GM18861 (cell line): ENCODE data around the gene ASCC2.
"Not testable (repeated sequence)": the region's sequence is repeated elsewhere in the genome, so short reads cannot be mapped to it uniquely, and the experiment has no call there.

Experiments used
- ATAC-seq: cut with Tn5 transposase; IDR thresholded peaks from one replicate; pipeline ENCODE4 v1.9.1; 2021; ENCODE audit not compliant: unreplicated experiment

The ASCC2 gene

DNA sequence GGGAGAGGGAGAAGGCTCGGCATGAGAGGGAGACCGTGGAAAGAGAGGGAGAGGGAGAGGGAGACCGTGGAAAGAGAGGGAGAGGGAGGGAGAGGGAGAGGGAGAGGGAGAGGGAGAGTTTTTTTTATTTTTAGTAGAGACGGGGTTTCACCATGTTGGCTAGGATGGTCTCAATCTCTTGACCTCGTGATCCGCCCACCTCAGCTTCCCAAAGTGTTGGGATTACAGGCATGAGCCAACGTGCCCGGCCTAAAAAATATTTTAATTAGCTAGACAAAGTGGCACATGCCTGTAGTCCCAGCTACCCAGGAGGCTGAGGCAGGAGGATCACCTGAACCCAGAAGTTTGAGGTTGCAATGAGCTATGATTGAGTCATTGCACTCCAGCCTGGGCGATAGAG lies 21.0 kb upstream of the ASCC2 start:
- ATAC-seq = not testable (repeated sequence)

DNA sequence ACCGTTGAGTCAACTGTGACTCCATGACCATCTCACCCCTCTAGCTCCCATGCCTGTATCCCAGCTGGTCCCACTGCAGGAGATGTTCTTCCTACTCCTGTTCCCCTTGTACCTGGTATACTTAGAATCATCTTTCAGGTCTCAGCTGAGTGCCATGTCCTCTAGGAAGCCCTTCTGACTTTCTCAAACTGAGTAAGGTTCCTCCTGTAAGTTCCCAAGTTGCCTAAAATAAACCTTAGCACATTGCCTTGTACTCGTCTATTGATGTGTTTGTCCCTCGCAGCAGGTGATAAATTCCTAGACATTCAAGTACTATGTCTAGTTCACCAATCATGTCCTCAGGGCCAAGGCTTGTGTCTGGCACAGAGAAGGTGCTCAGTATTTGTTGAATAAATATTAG lies 18.4 kb upstream of the ASCC2 start:
- ATAC-seq = no peak

DNA sequence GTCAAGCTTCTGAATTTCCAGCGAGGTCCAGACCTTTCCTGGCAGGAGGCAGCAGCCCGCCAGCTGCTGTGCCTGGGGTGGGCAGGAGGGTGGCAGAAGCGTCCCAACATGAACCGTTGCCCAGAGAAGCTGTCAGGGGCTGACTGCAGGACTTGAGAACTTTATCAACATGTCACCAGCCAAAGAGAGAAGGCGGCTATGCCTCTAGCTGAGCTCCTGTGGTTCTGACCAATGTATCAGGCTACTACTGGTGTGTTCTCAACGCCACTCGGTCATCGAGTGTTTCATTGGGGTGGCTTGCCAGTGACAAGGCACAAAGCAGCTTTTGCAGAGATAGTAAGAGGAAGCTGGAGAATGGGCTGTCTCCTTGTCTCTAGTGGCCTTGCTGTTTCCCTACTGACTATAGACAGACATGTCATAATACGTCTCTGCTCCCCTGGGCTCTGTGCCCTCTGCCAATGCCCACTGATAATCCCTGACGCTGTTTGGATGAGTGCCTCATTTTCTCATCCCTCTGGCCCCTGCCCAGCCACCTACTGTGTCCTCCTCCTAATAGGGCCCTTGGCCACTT lies 17.6 kb upstream of the ASCC2 start:
- ATAC-seq = no peak

DNA sequence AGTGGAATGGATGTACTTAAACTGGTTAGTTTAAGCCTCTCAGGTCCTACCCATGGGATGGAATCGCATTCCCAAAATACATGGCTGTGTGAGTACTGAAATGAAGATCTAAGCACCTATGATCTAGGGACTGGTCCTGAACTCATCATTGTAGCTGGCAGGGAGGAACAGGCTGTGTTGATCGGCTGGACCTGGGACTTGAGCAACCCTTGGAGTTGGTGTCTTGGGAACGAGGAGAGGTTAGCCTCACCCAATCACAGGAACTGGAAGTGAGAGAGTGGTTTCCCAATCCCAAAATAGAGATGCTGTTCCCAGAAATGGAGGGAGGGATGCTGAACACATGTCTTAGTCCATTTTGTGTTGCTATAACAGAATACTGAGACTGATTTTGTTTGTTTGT lies 16.4 kb upstream of the ASCC2 start:
- ATAC-seq = no peak

DNA sequence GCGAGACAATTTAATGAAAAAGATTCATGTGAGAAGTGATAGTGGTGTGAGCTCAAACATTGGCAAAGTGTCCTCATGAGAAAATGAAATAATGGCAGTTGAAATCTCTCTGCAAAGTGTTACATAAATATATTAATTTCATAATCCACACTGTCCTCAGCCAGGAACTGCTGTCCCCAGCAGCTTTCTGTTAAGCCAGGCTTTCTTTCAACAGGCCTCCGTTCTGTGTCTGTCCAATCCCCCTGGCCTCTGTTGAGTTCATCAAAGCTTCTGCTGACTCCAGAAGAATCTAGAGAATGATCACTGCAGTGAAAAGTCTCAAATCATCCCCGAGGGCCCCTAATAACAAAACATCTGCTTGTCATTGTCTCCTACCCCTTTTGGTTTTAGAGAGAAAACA lies 10.0 kb upstream of the ASCC2 start:
- no peak for ATAC-seq

DNA sequence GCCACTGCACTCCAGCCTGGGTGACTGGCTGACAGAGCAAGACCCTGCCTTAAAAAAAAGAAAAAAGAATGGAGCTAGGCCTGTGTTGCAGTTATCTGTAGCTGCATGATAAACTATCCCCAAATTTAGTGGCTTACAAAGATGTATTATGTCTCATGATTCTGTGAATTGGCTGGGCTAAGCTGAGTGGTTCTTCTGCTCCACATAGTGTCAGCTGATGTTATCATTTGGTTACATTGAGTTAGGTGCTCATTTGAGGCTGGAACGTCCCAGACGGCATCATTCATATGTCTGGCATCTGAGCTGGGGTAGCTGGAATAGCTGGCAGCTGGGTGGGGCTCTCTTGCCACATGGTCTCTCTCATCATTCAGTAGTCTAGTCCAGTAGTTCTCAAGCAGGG lies 8.2 kb upstream of the ASCC2 start:
- no peak for ATAC-seq

DNA sequence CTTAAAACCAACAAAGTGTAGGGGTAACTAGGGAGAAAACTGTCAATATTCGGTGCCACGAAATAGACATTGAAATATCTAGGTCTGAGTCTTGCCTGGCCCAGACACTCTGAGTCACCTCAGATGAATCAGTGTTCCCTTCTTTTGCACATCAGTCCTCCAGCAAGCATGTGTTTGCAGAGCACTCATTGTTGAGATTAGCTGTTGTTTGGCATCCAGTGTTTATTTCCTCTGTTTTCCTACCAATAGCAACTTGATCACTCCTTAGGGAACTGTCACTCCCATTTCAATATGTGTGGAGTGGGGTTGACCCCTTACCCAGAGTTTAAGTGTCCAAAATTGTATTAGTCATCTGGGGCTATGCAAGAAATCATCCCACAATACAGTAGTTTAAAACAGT lies 4.7 kb upstream of the ASCC2 start:
- no peak for ATAC-seq

DNA sequence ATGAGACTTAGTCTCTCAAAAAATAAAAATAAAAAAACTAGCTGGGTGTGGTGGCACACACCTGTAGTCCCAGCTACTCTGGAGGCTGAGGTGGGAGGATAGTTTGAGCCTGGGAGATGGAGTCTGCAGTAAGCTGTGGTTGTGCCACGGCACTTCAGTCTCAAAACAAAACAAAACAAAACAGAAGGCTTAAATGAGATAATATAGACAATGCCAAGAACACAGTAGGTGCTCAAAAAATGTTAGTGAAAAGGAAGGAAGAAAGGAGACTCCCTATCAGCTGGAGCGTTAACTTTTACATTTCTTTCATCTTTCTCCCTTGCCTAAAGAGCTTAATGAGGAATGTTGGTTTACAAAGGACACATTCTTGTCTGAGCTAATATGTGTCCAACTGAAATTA lies 4.1 kb upstream of the ASCC2 start:
- no peak for ATAC-seq

DNA sequence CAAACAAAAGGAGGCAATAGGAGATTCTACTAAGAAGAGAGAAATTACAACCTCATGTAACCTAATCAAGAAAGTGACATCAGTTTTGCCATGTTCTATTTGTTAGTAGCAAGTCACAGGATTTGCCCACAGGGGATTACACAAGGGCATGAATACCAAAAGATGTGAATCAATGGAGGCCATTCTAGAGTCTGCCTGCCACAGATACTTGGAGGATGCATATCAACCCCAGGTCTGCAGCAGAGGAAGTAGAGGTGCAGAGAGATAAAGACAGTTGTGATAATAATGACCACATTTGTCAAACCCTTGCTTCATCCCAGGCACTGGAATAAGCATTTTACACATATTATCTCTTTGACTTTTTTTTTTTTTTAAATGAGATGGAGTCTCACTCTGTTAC lies 2.4 kb upstream of the ASCC2 start:
- no peak for ATAC-seq

DNA sequence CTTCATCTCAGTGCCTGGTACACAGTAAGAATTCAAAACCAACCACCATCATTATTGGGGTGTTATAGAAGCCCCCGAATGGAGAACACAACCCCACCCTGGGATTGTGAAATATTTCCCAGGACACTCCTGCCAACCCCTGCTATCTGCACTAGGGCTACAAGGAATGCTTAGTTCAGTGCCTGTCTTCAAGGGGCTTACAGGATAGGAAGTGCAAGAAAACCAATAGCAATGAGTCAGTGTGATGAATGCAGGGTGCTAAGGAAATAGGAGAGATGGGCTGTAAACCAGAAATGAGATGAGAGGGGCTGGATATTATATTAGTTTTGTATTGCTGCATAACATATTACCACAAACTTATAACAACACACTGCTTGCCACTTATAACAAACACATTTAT lies 965 bp upstream of the ASCC2 start:
- ATAC-seq = no peak

DNA sequence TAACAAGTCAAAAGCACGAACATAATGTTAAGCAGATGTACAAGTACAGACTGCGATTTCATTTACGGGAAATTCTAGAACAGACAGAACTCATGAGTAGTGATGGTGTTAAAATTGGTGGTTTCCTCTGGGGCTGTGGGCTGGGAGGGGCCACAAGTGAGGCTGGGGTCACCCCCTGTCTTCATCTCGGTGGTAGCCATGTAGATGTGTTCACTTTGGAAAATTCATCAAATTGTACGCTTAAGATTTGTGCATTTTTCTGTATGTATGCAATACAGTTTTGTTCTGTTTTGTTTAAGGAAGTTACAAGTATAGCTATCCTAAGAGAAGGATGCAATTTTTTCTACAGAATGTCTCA lies 504 bp upstream of the ASCC2 start:
- no peak for ATAC-seq

DNA sequence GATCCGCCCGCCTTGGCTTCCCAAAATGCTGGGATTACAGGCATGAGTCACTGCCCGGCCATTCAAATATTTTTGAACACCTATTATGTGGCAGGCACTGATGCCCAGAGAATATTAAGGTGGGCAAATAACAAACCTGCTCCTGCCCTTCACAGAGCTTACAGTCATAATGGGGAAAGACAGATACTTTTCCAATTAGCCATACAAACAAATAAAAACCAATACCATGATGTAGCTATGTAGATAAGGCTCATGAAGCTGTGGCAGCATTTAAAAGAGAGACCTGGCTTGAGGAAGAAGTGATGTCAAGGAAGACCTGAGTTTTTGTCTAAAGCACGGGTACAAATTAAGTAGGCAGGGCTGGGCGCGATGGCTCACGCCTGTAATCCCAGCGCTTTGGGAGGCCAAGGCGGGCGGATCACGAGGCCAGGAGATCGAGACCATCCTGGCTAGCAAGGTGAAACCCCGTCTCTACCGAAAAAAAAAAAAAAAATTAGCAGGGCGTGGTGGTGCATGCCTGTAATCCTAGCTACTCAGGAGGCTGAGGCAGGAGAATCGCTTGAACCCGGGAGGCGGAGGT lies 1.2 kb downstream of the ASCC2 start:
- ATAC-seq = not testable (repeated sequence)

DNA sequence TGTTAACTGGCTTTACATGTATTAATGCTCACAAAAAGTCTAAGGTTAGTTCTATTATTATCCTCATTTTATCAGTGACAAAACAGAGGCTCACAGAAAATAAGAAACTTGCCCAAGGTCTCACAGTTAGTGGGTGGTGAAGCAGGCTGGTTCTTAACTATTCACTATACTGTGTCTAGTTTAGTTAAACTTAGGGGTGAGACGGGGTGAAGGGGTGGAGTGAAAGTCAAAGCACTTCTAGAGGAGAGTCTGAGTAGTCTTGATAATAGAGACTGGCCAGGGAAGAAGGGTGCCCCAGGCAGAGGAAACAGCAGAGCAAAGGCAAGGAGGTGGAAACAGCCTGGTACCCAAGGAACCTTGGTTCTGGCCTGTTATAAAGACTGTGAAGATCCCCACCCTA lies 4.0 kb downstream of the ASCC2 start:
- no peak for ATAC-seq

DNA sequence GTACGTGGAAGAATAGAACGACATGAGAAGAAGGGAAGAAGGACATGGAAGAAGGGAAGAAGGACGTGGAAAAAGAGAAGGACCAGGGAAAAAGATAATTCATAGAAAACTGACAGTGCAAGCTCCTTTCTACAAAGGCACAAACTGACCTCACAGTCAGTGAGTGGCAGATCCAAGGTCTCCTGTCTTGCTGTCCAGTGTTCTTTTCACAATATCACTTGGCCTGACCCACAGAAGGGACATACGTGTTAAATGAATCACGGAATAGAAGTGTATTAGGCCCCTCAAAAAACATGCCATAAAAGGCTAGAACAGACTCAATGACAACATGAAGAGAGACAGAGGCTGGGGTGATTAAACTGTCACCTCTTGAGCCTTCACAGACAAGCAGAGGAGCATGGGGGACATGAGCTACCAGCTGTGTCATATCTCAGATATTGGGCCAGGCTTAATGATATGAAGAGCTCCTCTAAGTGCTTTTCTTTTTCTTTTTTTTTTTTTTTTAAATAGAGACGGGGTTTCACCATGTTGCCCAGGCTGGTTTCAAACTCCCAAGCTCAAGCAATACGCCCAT lies 4.6 kb downstream of the ASCC2 start:
- no peak for ATAC-seq

DNA sequence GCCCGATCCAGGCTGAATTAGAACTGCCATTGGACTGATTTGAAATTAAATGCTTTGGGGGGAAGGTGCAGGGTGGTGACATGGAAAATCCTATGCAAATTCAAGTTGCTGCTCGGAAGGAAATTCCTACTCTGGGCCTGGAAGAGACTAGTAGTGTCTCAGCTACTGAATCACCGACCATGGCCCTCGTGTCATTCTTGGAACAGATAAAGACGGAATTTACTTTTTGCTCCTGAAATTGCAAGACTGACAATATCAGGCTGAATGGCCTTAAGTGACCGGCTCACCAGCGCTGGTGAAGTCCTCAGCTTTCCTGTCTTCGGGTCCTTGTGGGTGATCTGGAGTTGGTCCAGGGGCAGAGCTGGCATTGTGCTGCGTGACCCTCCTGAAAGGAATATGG lies 6.1 kb downstream of the ASCC2 start:
- no peak for ATAC-seq

DNA sequence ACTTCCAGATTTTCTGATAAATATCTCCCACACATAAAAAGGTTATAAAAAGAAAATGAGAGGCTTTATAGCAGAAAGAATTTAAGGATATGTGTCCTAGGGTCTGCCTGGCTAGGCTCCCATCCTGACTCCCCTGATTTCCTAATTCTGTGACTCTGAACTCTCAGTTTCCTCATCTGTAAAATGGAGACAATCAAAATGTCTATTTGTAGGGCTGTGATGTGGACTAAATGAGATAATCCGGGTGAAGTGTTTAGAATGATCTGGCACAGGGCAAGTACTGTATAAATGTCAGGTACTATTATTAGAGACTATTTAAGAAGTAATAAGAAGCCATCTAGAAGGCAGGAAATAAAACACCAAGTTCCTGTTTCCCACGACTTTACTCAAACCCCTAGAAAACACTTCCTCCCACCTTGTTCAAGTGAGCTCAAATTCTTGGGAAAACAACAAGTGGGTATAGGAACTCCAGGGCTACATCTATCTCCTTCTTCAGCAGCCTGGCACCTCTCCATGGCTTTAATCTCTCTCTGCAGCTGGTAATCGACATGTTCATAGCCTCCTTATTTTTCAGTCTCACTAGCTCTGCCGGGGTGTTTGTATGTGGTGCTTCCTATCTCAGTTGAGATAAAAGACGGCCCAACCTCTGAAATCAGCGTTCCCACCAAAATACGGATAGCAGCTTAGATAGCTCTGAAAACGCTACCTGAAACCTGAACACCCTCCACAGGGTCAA lies 6.7 kb downstream of the ASCC2 start:
- ATAC-seq = no peak

DNA sequence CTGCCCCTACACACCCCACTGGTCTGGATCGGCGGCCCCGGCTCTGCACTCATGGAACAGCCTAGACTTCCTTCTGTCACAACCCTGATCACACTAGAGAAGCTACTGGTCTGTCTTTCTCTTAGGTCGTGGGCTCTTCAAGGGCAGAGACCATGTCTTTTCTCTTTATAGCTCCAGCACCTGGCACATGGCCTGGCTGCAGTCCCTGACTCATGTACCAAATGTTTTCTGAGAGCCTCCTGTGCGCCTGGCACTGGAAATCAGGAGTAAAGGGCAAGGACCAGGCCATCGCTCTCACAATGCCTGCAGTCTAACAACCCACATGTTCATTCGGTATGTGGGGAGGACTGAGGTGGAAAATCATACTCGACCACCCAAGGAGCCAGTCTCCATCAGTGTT lies 7.5 kb downstream of the ASCC2 start:
- no peak for ATAC-seq

DNA sequence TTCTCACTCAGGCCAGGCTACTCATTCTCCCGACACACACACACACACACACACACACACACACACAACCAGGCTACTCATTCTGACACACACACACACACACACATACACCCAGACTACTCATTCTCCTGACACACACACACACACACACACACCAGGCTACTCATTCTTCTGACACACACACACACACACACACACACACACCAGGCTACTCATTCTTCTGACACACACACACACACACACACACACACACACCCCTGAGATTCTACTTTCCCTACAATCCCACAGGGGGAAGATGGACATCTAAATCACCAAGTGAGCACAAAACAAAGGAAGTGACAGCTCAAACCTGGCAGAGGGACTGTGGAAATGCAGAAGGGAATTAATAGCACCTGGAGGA lies 10.3 kb downstream of the ASCC2 start:
- ATAC-seq = not testable (repeated sequence)

DNA sequence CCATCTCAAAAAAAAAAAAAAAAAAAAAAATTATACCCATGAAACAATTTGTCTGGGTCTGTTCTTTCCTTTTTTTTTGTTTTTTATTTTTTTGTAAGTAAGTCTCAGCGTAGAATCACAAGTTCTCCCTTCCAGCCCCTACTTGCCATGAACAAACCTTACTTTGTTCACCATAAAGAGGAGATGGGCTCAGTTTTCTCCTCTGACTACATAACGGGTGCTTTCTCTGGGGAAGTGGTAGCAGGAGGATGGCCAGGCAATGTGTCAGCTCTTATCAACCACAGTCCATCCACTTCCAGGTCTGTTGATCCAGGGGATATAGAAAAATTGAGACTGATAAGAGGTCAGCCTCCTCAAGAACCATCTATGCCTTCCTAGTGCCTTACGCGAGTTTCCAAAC lies 11.0 kb downstream of the ASCC2 start:
- ATAC-seq = no peak

DNA sequence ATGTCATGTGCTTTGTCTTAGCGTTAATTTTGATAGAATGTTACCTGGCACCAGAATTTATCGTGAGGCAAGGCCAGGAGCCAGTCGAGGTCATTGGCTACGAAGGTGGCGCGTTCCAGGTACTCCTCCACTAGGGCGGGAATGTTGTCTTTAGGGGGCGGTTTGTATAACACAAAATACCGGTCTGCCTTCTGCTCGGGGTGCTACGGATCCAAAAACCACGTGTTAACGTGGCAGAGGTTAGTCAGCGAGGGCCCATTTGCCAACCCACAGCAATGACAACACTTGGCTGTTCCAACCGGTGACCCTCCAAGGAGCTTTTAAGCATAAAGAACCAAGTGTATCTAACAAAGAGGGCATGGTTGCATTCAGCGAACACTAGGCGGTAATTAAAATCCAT lies 12.5 kb downstream of the ASCC2 start:
- no peak for ATAC-seq

DNA sequence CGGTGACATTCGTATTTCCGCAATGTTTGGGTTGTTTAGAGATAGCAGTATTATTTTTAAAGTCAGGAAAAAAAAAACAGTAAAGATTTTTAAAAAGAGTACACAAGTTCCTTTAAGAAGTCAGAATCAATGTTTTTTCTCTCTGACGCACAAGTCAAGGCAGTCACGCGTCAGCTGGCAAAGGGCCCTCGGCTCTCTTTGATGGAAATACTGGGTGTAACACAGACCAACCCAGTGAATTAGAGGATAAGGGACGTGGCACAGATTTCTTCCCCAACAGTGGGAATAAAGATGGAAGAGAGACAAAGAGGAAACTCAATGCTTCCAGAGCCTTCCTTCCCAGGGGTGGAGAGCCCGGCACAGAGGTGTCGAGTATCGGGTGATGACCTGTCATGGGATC lies 13.4 kb downstream of the ASCC2 start:
- ATAC-seq = no peak

DNA sequence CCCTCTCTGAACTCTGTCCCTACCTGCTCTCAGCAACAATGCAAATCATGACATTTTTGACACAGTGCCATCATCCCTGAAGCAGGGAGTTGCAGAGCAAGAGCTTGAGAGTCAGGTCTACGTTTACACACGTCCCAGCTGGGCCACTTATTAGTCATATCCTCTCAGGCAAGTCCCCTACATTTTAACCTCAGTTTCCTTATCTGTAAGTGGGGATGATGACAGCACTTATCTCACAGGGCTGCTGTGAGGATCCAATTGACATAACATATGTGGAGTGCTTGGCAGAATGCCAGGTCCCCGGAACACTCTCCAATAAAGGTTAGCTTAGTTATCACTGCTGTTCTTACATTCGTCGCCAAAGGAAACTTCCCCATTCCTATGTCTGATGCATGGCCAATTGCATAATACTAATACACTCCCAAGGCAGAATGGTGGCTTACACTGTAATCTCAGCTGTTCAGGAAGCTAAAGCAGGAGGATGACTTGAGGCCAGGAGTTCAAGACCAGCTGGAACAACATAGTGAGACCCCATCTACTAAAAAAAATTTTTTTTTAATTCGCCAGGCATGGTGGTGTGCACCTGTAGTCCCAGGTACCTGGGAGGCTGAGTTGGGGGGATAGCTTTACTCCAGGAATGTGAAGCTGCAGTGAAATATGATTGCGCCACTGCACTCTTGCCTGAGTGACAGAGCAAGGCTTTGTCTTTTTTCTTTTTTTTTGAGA lies 16.6 kb downstream of the ASCC2 start:
- ATAC-seq = no peak
